K562 (cell line): ENCODE measurements around the gene IFRD1. TPM values are rescaled to one million over a fixed set of nuclear protein-coding genes. Genes with fewer than 3 reads are reported as not detected.

Source experiments
- ARID2 ChIP-seq: fragments of 450-650 bp; IDR thresholded peaks from 2 replicates; pipeline ENCODE4 v1.6.1; 2017; ENCODE audit warnings: antibody characterized with exemption, mild to moderate bottlenecking
- ELK1 ChIP-seq: sonication (generic); formaldehyde crosslinking; IDR thresholded peaks from 2 replicates; pipeline ENCODE4 v1.8.1; 2022; ENCODE audit warnings: missing genetic modification reagents
- FOS ChIP-seq: IDR thresholded peaks from 3 replicates; pipeline ENCODE4 v1.6.1; 2011; ENCODE audit not compliant: insufficient read length; ENCODE audit errors: extremely low read depth
- GTF2E2 ChIP-seq: fragments of 200-800 bp; sonication (Bioruptor generic); IDR thresholded peaks from 2 replicates; pipeline ENCODE4 v1.6.1; 2016; ENCODE audit warnings: missing genetic modification characterization, missing compliant biosample characterization
- KAT8 ChIP-seq: fragments of 450-650 bp; IDR thresholded peaks from 2 replicates; pipeline ENCODE4 v1.6.1; 2016; ENCODE audit warnings: low read depth, mild to moderate bottlenecking
- NRF1 ChIP-seq, 2 experiments: fragments of 450-650 bp; IDR thresholded peaks in 1 of 2; conservative IDR thresholded peaks in 1 of 2; 2 replicates each; pipeline ENCODE4 v1.6.1; 2014; ENCODE audit warnings: mild to moderate bottlenecking in 2 of 2
- SMARCA4 ChIP-seq: fragments of 450-650 bp; IDR thresholded peaks from 2 replicates; pipeline ENCODE4 v1.6.1; 2016
- TEAD4 ChIP-seq, 2 experiments: sonication (generic) in 1 of 2; formaldehyde crosslinking in 1 of 2; IDR thresholded peaks; 2 replicates each; pipeline versions ENCODE4 v1.6.1 to v1.8.0; 2012 to 2022; ENCODE audit warnings: borderline replicate concordance in 1 of 2, inconsistent platforms in 1 of 2, low read length in 1 of 2, mild to moderate bottlenecking in 1 of 2, missing genetic modification reagents in 1 of 2
- THRA ChIP-seq: fragments of 450-650 bp; IDR thresholded peaks from 2 replicates; pipeline ENCODE4 v1.6.1; 2017; ENCODE audit warnings: mild to moderate bottlenecking, moderate library complexity
- ZBTB40 ChIP-seq, 2 experiments: fragments of 450-650 bp in 1 of 2; sonication (generic) in 1 of 2; formaldehyde crosslinking in 1 of 2; IDR thresholded peaks; 2 replicates each; pipeline versions ENCODE4 v1.7.1 to v1.9.0; 2016 to 2022; ENCODE audit warnings: inconsistent platforms in 1 of 2, mild to moderate bottlenecking in 1 of 2, missing genetic modification reagents in 1 of 2
- ZKSCAN1 ChIP-seq: fragments of 150-350 bp; IDR thresholded peaks from 2 replicates; pipeline ENCODE4 v1.6.1; 2016; ENCODE audit warnings: low read depth, low read length
- ZNF280B ChIP-seq: fragments of 250-450 bp; sonication (Bioruptor Pico); IDR thresholded peaks from 2 replicates; pipeline ENCODE4 v1.5.1; 2021; ENCODE audit warnings: mild to moderate bottlenecking
- polyA plus RNA-seq, 8 experiments: library from polyadenylated mRNA; depleted of rRNA in 4 of 8; stranded (reverse) in 5 of 8; unstranded in 3 of 8; fragments of >200 nt; fragmentation: Nextera tagmentation in 2 of 8; fragmentation: Illumina TruSeq in 1 of 8; extraction: Ambion mirVana in 2 of 8; extraction: Trizol in 1 of 8; gene quantifications; 2 replicates each; pipeline versions ENCODE4 v1.2.1 to v1.2.3, GENCODE V29; 2011 to 2014; ENCODE audit warnings: inconsistent platforms in 1 of 8, missing spikeins in 1 of 8
- total RNA-seq, 7 experiments: library from RNA; depleted of rRNA in 6 of 7; stranded (reverse); fragments of >200 nt in 6 of 7; fragmentation: Illumina TruSeq in 2 of 7; extraction: Trizol in 2 of 7; gene quantifications; 2 replicates each; pipeline versions ENCODE4 v1.2.1 to v1.2.3, GENCODE V29; 2011 to 2021; ENCODE audit warnings: low replicate concordance in 1 of 7

The IFRD1 gene
- total and polyA plus RNA-seq, 9 of the 15 experiments (the other 6 are each of a cell fraction or from before 2014, with no cell fraction given) = 27.6 to 81.8 (median 68.1) TPM

GRCh38 chr7:112450807-112451761 lies 824 bp downstream of the IFRD1 start (continued):
- TF ChIP-seq ZBTB40 (IDR thresholded peaks at IDR 0.05) = peak; percentile 37; the same call in 1 of the 2 replicates
- TF ChIP-seq ZBTB40 (CRISPR knock-in tag; IDR thresholded peaks at IDR 0.05) = no peak
- no peak for TF ChIP-seq TEAD4 (IDR thresholded peaks at IDR 0.05; ENCODE audit: low read length)
- no peak for TF ChIP-seq TEAD4 (CRISPR knock-in tag; IDR thresholded peaks at IDR 0.05; ENCODE audit: borderline replicate concordance)
- TF ChIP-seq SMARCA4 = 0 out of 2 replicates have a peak, but pooled peaks have one; percentile 43
- TF ChIP-seq NRF1 (conservative IDR thresholded peaks at IDR 0.05 in 1 of 2, IDR thresholded peaks at IDR 0.05 in 1 of 2) = peak in 1 of 2 experiments; percentile 64
- no peak for TF ChIP-seq THRA
- no peak for TF ChIP-seq ARID2
- TF ChIP-seq ELK1 = no peak
- no peak; the same call in 1 of the 2 replicates for TF ChIP-seq KAT8
- no peak; the same call in 1 of the 2 replicates for TF ChIP-seq GTF2E2 (tag)
- TF ChIP-seq ZKSCAN1 = 0 out of 2 replicates have a peak, but pooled peaks have one; percentile 52
- TF ChIP-seq ZNF280B (CRISPR knock-in tag) = no peak
- TF ChIP-seq FOS = no peak
